CD4-positive, alpha-beta memory T cell (primary cell): Measurements from ENCODE around the gene GTF3C2. TPM values are rescaled to one million over a fixed set of nuclear protein-coding genes. Genes with fewer than 3 reads are reported as not detected.
"Not testable (repeated sequence)": the region's sequence is repeated elsewhere in the genome, so short reads cannot be mapped to it uniquely, and the experiment has no call there.

Experiments
- CTCF ChIA-PET: fragments of 350-600 bp; sonication (Branson Sonifier 250); formaldehyde crosslinking; loops from one replicate; lab custom pipeline; 2021; ENCODE audit warnings: inconsistent platforms; ENCODE audit not compliant: partially characterized antibody; lab: Charles Lee
- POLR2A ChIA-PET: fragments of 350-600 bp; sonication (Branson Sonifier 250); formaldehyde crosslinking; loops from one replicate; lab custom pipeline; 2021; ENCODE audit not compliant: partially characterized antibody; lab: Charles Lee
- DNase-seq, 5 donors: peaks; one replicate each; pipeline versions ENCODE4 v3.0.0 to v3.0.0-alpha.2; 2020 to 2022; ENCODE audit warnings: mixed read lengths in 1 of 5
- H3K27ac ChIP-seq: one replicate; pipeline ENCODE4 v1.7.0; 2013; ENCODE audit warnings: low read depth, low read length
- H3K27me3 ChIP-seq: 2 replicates; pipeline ENCODE4 v1.7.0; 2013; ENCODE audit warnings: mild to moderate bottlenecking, low read length, moderate library complexity; ENCODE audit not compliant: insufficient read depth
- H3K36me3 ChIP-seq: 2 replicates; pipeline ENCODE4 v1.7.0; 2013; ENCODE audit warnings: mild to moderate bottlenecking, low read length, moderate library complexity; ENCODE audit not compliant: insufficient read depth
- H3K4me1 ChIP-seq: 2 replicates; pipeline ENCODE4 v1.7.0; 2013; ENCODE audit warnings: mild to moderate bottlenecking, low read length, moderate library complexity; ENCODE audit not compliant: insufficient read depth
- H3K4me3 ChIP-seq, 2 donors: one replicate each; pipeline ENCODE4 v1.7.0; 2013; ENCODE audit warnings: low read length in 2 of 2, mild to moderate bottlenecking in 1 of 2
- H3K9me3 ChIP-seq, 2 donors: one replicate each; pipeline ENCODE4 v1.7.0; 2013; ENCODE audit warnings: low read length in 2 of 2, control low read depth in 1 of 2; ENCODE audit not compliant: control insufficient read depth in 1 of 2
- H3K27ac Mint-ChIP-seq, 7 donors: one replicate each; pipeline ENCODE4 v1.8.0; 2020 to 2021; ENCODE audit warnings: mixed read lengths in 7 of 7, mild to moderate bottlenecking in 6 of 7, inconsistent platforms in 3 of 7, moderate library complexity in 3 of 7
- H3K27me3 Mint-ChIP-seq, 2 donors: one replicate each; pipeline ENCODE4 v1.8.0; 2020 to 2021; ENCODE audit warnings: mixed read lengths in 2 of 2
- H3K36me3 Mint-ChIP-seq, 2 donors: one replicate each; pipeline ENCODE4 v1.8.0; 2020 to 2021; ENCODE audit warnings: mixed read lengths in 2 of 2, inconsistent platforms in 1 of 2, mild to moderate bottlenecking in 1 of 2
- H3K4me1 Mint-ChIP-seq, 4 donors: one replicate each; pipeline ENCODE4 v1.8.0; 2020 to 2021; ENCODE audit warnings: mixed read lengths in 4 of 4, mild to moderate bottlenecking in 1 of 4
- H3K4me3 Mint-ChIP-seq, 8 donors: one replicate each; pipeline ENCODE4 v1.8.0; 2020 to 2021; ENCODE audit warnings: mixed read lengths in 8 of 8, mild to moderate bottlenecking in 7 of 8, moderate library complexity in 6 of 8, inconsistent platforms in 3 of 8
- H3K9me3 Mint-ChIP-seq, 8 donors: one replicate each; pipeline ENCODE4 v1.8.0; 2020 to 2021; ENCODE audit warnings: mixed read lengths in 8 of 8, mild to moderate bottlenecking in 5 of 8, inconsistent platforms in 3 of 8, moderate library complexity in 1 of 8
- intact Hi-C: fragments of 100-400 bp; cut with micrococcal nuclease; formaldehyde crosslinking; loops from one replicate; pipeline ENCODE4 v1.15.1; 2023
- polyA plus RNA-seq, 2 donors: library from polyadenylated mRNA; unstranded; fragments of 300-500 nt; fragmentation: Illumina TruSeq; gene quantifications; one replicate each; pipeline ENCODE4 v1.2.3, GENCODE V29; 2021
- total RNA-seq, 2 experiments: library from RNA; stranded (reverse); gene quantifications; one replicate each; pipeline ENCODE4 v1.2.3, GENCODE V29; 2021

The GTF3C2 gene
- total and polyA plus RNA-seq, 4 experiments from 2014 or later, result 37.7 to 90.8 (median 67.3) TPM

GRCh38 chr2:27322766-27323595 lies 33.6 kb downstream of the GTF3C2 start, which contains the start of gene MPV17:
TSS of gene MPV17 (minus strand) at chr2:27323097. CDS start at chr2:27322517, 580 bp downstream.
- Mint-ChIP-seq H3K27ac (peak within 1 kb of the TSS; percentile 96 to 100 (median 98)), H3K4me3 (peak within 1 kb of the TSS; percentile 95 to 100 (median 96)), H3K27me3 (no peaks in the 10 kb centered on the region), H3K36me3 (peaks cover 13 to 32% of the 10 kb centered on the region in 2 donors), H3K9me3 (peaks cover 0 to 2% (median 0%) of the 10 kb centered on the region in 8 donors), H3K4me1 (peaks cover 12 to 28% (median 18%) of the 10 kb centered on the region in 4 donors)
- CTCF ChIA-PET, result interaction anchor here (1.0 to 1.9 kb wide), 4 partner anchors 20 to 57 kb away, joined by 3 to 17 read pairs (median 4); no protein-coding TSS in a partner anchor
- H3K9me3 ChIP-seq, result no peaks in the 10 kb centered on the region
- peak; percentile 82 to 89 (median 82) for DNase-seq
- no peaks in the 10 kb centered on the region for H3K27me3 ChIP-seq
- peaks cover 6% of the 10 kb centered on the region for H3K36me3 ChIP-seq
- H3K4me3 ChIP-seq, result peak within 1 kb of the TSS; percentile 81 to 97
- peaks cover 25% of the 10 kb centered on the region for H3K4me1 ChIP-seq
- POLR2A ChIA-PET, result interaction anchor here (0.6 to 3.3 kb wide), 22 partner anchors 8 to 360 kb away, joined by 3 to 19 read pairs (median 4); partner anchors contain the start of genes AGBL5, EIF2B4, GTF3C2 and NRBP1
- H3K27ac ChIP-seq, result peak within 1 kb of the TSS; percentile 95
- intact Hi-C loops, result loop anchor here (1.0 kb wide), 3 partner anchors 33 to 166 kb away; partner anchors contain the start of genes EIF2B4, GTF3C2, IFT172 and SNX17

- H3K27me3 ChIP-seq, result no peaks in the 10 kb centered on the region
- no peaks in the 10 kb centered on the region for H3K27me3 Mint-ChIP-seq
- H3K4me3 ChIP-seq, result peak overlapping the region; percentile 81 to 97
- H3K36me3 Mint-ChIP-seq, result peaks cover 13 to 29% of the 10 kb centered on the region in 2 donors
- CTCF ChIA-PET, result interaction anchor here (1.0 to 1.9 kb wide), 3 partner anchors 19 to 49 kb away, joined by 3 to 17 read pairs (median 4); no protein-coding TSS in a partner anchor
- peak overlapping the region; percentile 95 to 100 (median 96) for H3K4me3 Mint-ChIP-seq
- peaks cover 0 to 2% (median 0%) of the 10 kb centered on the region in 8 donors for H3K9me3 Mint-ChIP-seq
- peaks cover 3% of the 10 kb centered on the region for H3K36me3 ChIP-seq
- H3K27ac Mint-ChIP-seq, result peak overlapping the region; percentile 96 to 100 (median 98)
- peak in 2 of 5 donors; percentile 6 to 12 for DNase-seq
- H3K4me1 ChIP-seq, result peaks cover 25% of the 10 kb centered on the region
- intact Hi-C loops, result loop anchor here (1.0 kb wide), 1 partner anchor 48 kb away; the partner anchor contains the start of genes EIF2B4 and SNX17
- peak overlapping the region; percentile 95 for H3K27ac ChIP-seq
- no peaks in the 10 kb centered on the region for H3K9me3 ChIP-seq
- H3K4me1 Mint-ChIP-seq, result peaks cover 12 to 28% (median 18%) of the 10 kb centered on the region in 4 donors
- POLR2A ChIA-PET, result interaction anchor here (0.6 to 3.3 kb wide), 20 partner anchors 10 to 359 kb away, joined by 3 to 19 read pairs (median 5); partner anchors contain the start of genes AGBL5, EIF2B4, GTF3C2 and NRBP1
These were observed 34.2 kb downstream of the GTF3C2 start for GRCh38 chr2:27322301-27322765.

- Histone ChIP-seq H3K9me3 (no peaks in the 10 kb centered on the region), H3K27ac (no peak overlapping the region), H3K4me1 (peaks cover 25% of the 10 kb centered on the region), H3K36me3 (no peaks in the 10 kb centered on the region), H3K27me3 (no peaks in the 10 kb centered on the region), H3K4me3 (no peak overlapping the region)
- Mint-ChIP-seq H3K36me3 (peaks cover 5 to 21% of the 10 kb centered on the region in 2 donors), H3K27me3 (no peaks in the 10 kb centered on the region), H3K27ac (peak overlapping the region in 5 of 7 donors; percentile 6 to 83 (median 72)), H3K9me3 (peaks cover 0 to 2% (median 0%) of the 10 kb centered on the region in 8 donors), H3K4me1 (peaks cover 12 to 28% (median 18%) of the 10 kb centered on the region in 4 donors), H3K4me3 (peak overlapping the region in 3 of 8 donors; percentile 46 to 100 (median 96))
- ChIA-PET POLR2A (no interaction called here), CTCF (interaction anchor here (3.5 kb wide), 1 partner anchor 17 kb away, joined by 29 read pairs; no protein-coding TSS in a partner anchor)
- no peak for DNase-seq
- intact Hi-C loops, result no loop called here
These were observed 35.5 kb downstream of the GTF3C2 start for GRCh38 chr2:27320958-27321543.

GRCh38 chr2:27319839-27320238 lies 36.7 kb downstream of the GTF3C2 start:
- H3K9me3 Mint-ChIP-seq, POLR2A ChIA-PET, H3K4me3 Mint-ChIP-seq, H3K27ac ChIP-seq, H3K27me3 Mint-ChIP-seq, H3K27ac Mint-ChIP-seq, H3K9me3 ChIP-seq, H3K27me3 ChIP-seq, intact Hi-C loops, H3K36me3 ChIP-seq, DNase-seq, H3K4me3 ChIP-seq: not testable (repeated sequence)
- H3K4me1 Mint-ChIP-seq, result peaks cover 12 to 28% (median 18%) of the 10 kb centered on the region in 4 donors
- peaks cover 10 to 15% of the 10 kb centered on the region in 2 donors for H3K36me3 Mint-ChIP-seq
- peaks cover 25% of the 10 kb centered on the region for H3K4me1 ChIP-seq
- CTCF ChIA-PET, result interaction anchor here (3.5 kb wide), 1 partner anchor 16 kb away, joined by 29 read pairs; no protein-coding TSS in a partner anchor

- intact Hi-C loops, result no loop called here
- Mint-ChIP-seq H3K4me1 (peaks cover 4 to 8% (median 6%) of the 10 kb centered on the region in 4 donors), H3K4me3 (no peak overlapping the region), H3K27me3 (no peaks in the 10 kb centered on the region), H3K27ac (no peak overlapping the region), H3K36me3 (peaks cover 10 to 20% of the 10 kb centered on the region in 2 donors), H3K9me3 (peaks cover 0 to 2% (median 0%) of the 10 kb centered on the region in 8 donors)
- no peak overlapping the region for H3K4me3 ChIP-seq
- no peaks in the 10 kb centered on the region for H3K27me3 ChIP-seq
- no peaks in the 10 kb centered on the region for H3K9me3 ChIP-seq
- CTCF ChIA-PET, result interaction anchor here (1.3 kb wide), 1 partner anchor 14 kb away, joined by 3 read pairs; no protein-coding TSS in a partner anchor
- H3K4me1 ChIP-seq, result peaks cover 8% of the 10 kb centered on the region
- no peak for DNase-seq
- H3K36me3 ChIP-seq, result no peaks in the 10 kb centered on the region
- POLR2A ChIA-PET, result no interaction called here
- no peak overlapping the region for H3K27ac ChIP-seq
These were observed 39.7 kb downstream of the GTF3C2 start for GRCh38 chr2:27316655-27317412.

- Histone ChIP-seq H3K4me1 (no peaks in the 10 kb centered on the region), H3K36me3 (no peaks in the 10 kb centered on the region), H3K27ac (no peak overlapping the region), H3K4me3 (no peak overlapping the region), H3K9me3 (no peaks in the 10 kb centered on the region), H3K27me3 (no peaks in the 10 kb centered on the region)
- Mint-ChIP-seq H3K9me3 (no peaks in the 10 kb centered on the region), H3K27me3 (no peaks in the 10 kb centered on the region), H3K4me3 (no peak overlapping the region), H3K4me1 (peaks cover 0 to 1% (median 0%) of the 10 kb centered on the region in 4 donors), H3K27ac (no peak overlapping the region), H3K36me3 (peaks cover 14 to 26% of the 10 kb centered on the region in 2 donors)
- ChIA-PET CTCF (interaction anchor here (1.3 to 4.6 kb wide), 2 partner anchors 12 to 22 kb away, joined by 4 to 23 read pairs; no protein-coding TSS in a partner anchor), POLR2A (interaction anchor here (1.7 kb wide), 1 partner anchor 8 kb away, joined by 5 read pairs; no protein-coding TSS in a partner anchor)
- DNase-seq, result no peak
- intact Hi-C loops, result no loop called here
These were observed 41.4 kb downstream of the GTF3C2 start for GRCh38 chr2:27315122-27315521.
